K562 (cell line): Measurements from ENCODE around the gene ANO9. TPM values are rescaled to one million over a fixed set of nuclear protein-coding genes. Genes with fewer than 3 reads are reported as not detected.

ENCODE experiments used
- ETV6 ChIP-seq, 3 experiments: fragments of 150-350 bp in 1 of 3; sonication (generic) in 1 of 3; formaldehyde crosslinking in 1 of 3; IDR thresholded peaks; 2 replicates each; pipeline versions ENCODE4 v1.6.1 to v1.8.0; 2014 to 2022; ENCODE audit warnings: borderline replicate concordance in 2 of 3, low read depth in 2 of 3, antibody characterized with exemption in 1 of 3, low read length in 1 of 3, mild to moderate bottlenecking in 1 of 3, missing genetic modification reagents in 1 of 3
- GABPA ChIP-seq: fragments of 200-800 bp; sonication (Bioruptor generic); conservative IDR thresholded peaks from 2 replicates; pipeline ENCODE4 v1.6.1; 2016; ENCODE audit warnings: low read depth, missing genetic modification characterization, missing compliant biosample characterization
- HCFC1 ChIP-seq: IDR thresholded peaks from 2 replicates; pipeline ENCODE4 v1.6.1; 2012; ENCODE audit warnings: low read depth, low read length, improper control_type of control experiment
- PBX2 ChIP-seq, 2 experiments: IDR thresholded peaks in 1 of 2; conservative IDR thresholded peaks in 1 of 2; 2 replicates each; pipeline ENCODE4 v1.6.1; 2016; ENCODE audit warnings: low read depth in 2 of 2, mild to moderate bottlenecking in 1 of 2, missing compliant biosample characterization in 1 of 2, missing genetic modification characterization in 1 of 2, moderate library complexity in 1 of 2
- PCBP1 ChIP-seq: fragments of 200-400 bp; formaldehyde crosslinking; IDR thresholded peaks from 2 replicates; pipeline ENCODE4 v1.6.1; 2018; ENCODE audit warnings: mild to moderate bottlenecking, low read depth, low read length; ENCODE audit not compliant: poor library complexity, severe bottlenecking
- RBBP5 ChIP-seq: fragments of 200-600 bp; sonication (generic); IDR thresholded peaks from 2 replicates; pipeline ENCODE4 v1.6.1; 2012; ENCODE audit warnings: borderline replicate concordance, mild to moderate bottlenecking, low read length, control low read depth, inconsistent platforms; ENCODE audit not compliant: insufficient read depth, poor library complexity, severe bottlenecking
- SAFB ChIP-seq: fragments of 200-400 bp; formaldehyde crosslinking; IDR thresholded peaks from 2 replicates; pipeline ENCODE4 v1.6.1; 2017; ENCODE audit warnings: low read depth, low read length, borderline replicate concordance
- SRSF7 ChIP-seq: fragments of 200-400 bp; formaldehyde crosslinking; optimal IDR thresholded peaks from 2 replicates; pipeline ENCODE3; 2017; ENCODE audit warnings: mild to moderate bottlenecking, low read depth, low read length
- TARDBP ChIP-seq: fragments of 450-650 bp; IDR thresholded peaks from 2 replicates; pipeline ENCODE4 v1.6.1; 2016
- TBP ChIP-seq: optimal IDR thresholded peaks from 2 replicates; pipeline ENCODE3; 2011; ENCODE audit warnings: low read depth, low read length, improper control_type of control experiment
- ZBTB12 ChIP-seq: fragments of 250-450 bp; sonication (Bioruptor Pico); IDR thresholded peaks from 2 replicates; pipeline ENCODE4 v1.4.0; 2020
- ZEB2 ChIP-seq: fragments of 450-650 bp; IDR thresholded peaks from 2 replicates; pipeline ENCODE4 v1.6.1; 2016
- ZNF282 ChIP-seq: sonication (generic); formaldehyde crosslinking; IDR thresholded peaks from 2 replicates; pipeline ENCODE4 v1.8.1; 2023; ENCODE audit warnings: missing genetic modification reagents
- ZNF592 ChIP-seq: fragments of 450-650 bp; IDR thresholded peaks from 2 replicates; pipeline ENCODE4 v1.6.1; 2017; ENCODE audit warnings: antibody characterized with exemption, mild to moderate bottlenecking
- ZNF639 ChIP-seq, 2 experiments: fragments of 200-800 bp in 1 of 2; sonication (Bioruptor generic) in 1 of 2; sonication (generic) in 1 of 2; formaldehyde crosslinking in 1 of 2; IDR thresholded peaks in 1 of 2; conservative IDR thresholded peaks in 1 of 2; 2 replicates each; pipeline versions ENCODE4 v1.5.0 to v1.6.1; 2016 to 2020; ENCODE audit warnings: missing compliant biosample characterization in 1 of 2, missing genetic modification characterization in 1 of 2, missing genetic modification reagents in 1 of 2
- polyA plus RNA-seq, 8 experiments: library from polyadenylated mRNA; depleted of rRNA in 4 of 8; stranded (reverse) in 5 of 8; unstranded in 3 of 8; fragments of >200 nt; fragmentation: Nextera tagmentation in 2 of 8; fragmentation: Illumina TruSeq in 1 of 8; extraction: Ambion mirVana in 2 of 8; extraction: Trizol in 1 of 8; gene quantifications; 2 replicates each; pipeline versions ENCODE4 v1.2.1 to v1.2.3, GENCODE V29; 2011 to 2014; ENCODE audit warnings: inconsistent platforms in 1 of 8, missing spikeins in 1 of 8
- total RNA-seq, 7 experiments: library from RNA; depleted of rRNA in 6 of 7; stranded (reverse); fragments of >200 nt in 6 of 7; fragmentation: Illumina TruSeq in 2 of 7; extraction: Trizol in 2 of 7; gene quantifications; 2 replicates each; pipeline versions ENCODE4 v1.2.1 to v1.2.3, GENCODE V29; 2011 to 2021; ENCODE audit warnings: low replicate concordance in 1 of 7

ANO9 gene
- total and polyA plus RNA-seq, 9 of the 15 experiments (the other 6 are each of a cell fraction or from before 2014, with no cell fraction given): 0.20 to 14.5 (median 4.5) TPM

GRCh38 chr11:394034-394857, 47.6 kb downstream of the ANO9 start, which contains the start of gene PKP3 (continued):
- TF ChIP-seq GABPA (tag): peak; percentile 81
- TF ChIP-seq ZEB2: peak; percentile 87
- 0 out of 2 replicates have a peak, but pooled peaks have one; percentile 41 for TF ChIP-seq ZNF282 (CRISPR knock-in tag)
- TF ChIP-seq ZNF592: peak; percentile 82
- no peak for TF ChIP-seq PBX2 (CRISPR knock-in tag; IDR thresholded peaks at IDR 0.05; ENCODE audit: low read depth)
- TF ChIP-seq PBX2 (tag; conservative IDR thresholded peaks at IDR 0.05; ENCODE audit: low read depth): no peak
- peak; percentile 57; the same call in 1 of the 2 replicates for TF ChIP-seq HCFC1
- TF ChIP-seq ETV6 (IDR thresholded peaks at IDR 0.05; ENCODE audit: borderline replicate concordance in 1 of 2, low read depth in 2 of 2, low read length in 1 of 2): peak in 1 of 2 experiments; percentile 20; a peak in 1 of 4 replicates
- peak; percentile 85; the same call in 1 of the 2 replicates for TF ChIP-seq ETV6 (CRISPR knock-in tag; IDR thresholded peaks at IDR 0.05; ENCODE audit: borderline replicate concordance)
- peak; percentile 29 to 70; a peak in 2 of 4 replicates for TF ChIP-seq ZNF639 (CRISPR knock-in tag; conservative IDR thresholded peaks at IDR 0.05 in 1 of 2, IDR thresholded peaks at IDR 0.05 in 1 of 2)
- peak; percentile 43 for TF ChIP-seq PCBP1
- peak; percentile 72 for TF ChIP-seq TBP
- TF ChIP-seq SRSF7: peak; percentile 61
- TF ChIP-seq TARDBP: 0 out of 2 replicates have a peak, but pooled peaks have one; percentile 46
- TF ChIP-seq SAFB: peak; percentile 34; the same call in 1 of the 2 replicates
- peak; percentile 68 for TF ChIP-seq RBBP5
- no peak for TF ChIP-seq ZBTB12 (CRISPR knock-in tag)
